H1 (cell line): Measurements from ENCODE around the gene KRT222. TPM values are rescaled to one million over a fixed set of nuclear protein-coding genes. Genes with fewer than 3 reads are reported as not detected.

Experiments
- polyA plus RNA-seq, 7 experiments: library from polyadenylated mRNA; depleted of rRNA in 3 of 7; stranded (reverse) in 5 of 7; unstranded in 2 of 7; fragments of >200 nt in 5 of 7; fragments of 200-250 nt in 2 of 7; gene quantifications; 1 replicate in 5 of 7; 2 replicates in 1 of 7; 4 replicates in 1 of 7; pipeline versions ENCODE4 v1.2.1 to v1.2.3, GENCODE V29; 2011 to 2013; ENCODE audit warnings: missing spikeins in 2 of 7, mixed read lengths in 2 of 7
- total RNA-seq: library from RNA; stranded (reverse); fragmentation: NEBNext Ultra II Directional; extraction: Animal tissue kit (Norgen Biotek cat#: 25700); gene quantifications from 2 replicates; pipeline ENCODE4 v1.2.1, GENCODE V29; 2021

The KRT222 gene
- total and polyA plus RNA-seq, 2 of the 8 experiments (the other 6 are each of a cell fraction or from before 2014, with no cell fraction given) = 0.08 to 0.61 TPM

Other genes with a start within 250 kb of the KRT222 start
- 276 and 291 TPM in 2 replicates for gene TOP2A, start 247.3 kb downstream of the KRT222 start, total RNA-seq
- 40.6 and 83.1 TPM in 2 replicates for gene TOP2A, start 247.3 kb downstream of the KRT222 start, polyA plus RNA-seq (2011; rRNA removed)
- gene IGFBP4, start 221.7 kb downstream of the KRT222 start, total RNA-seq = 105 and 109 TPM in 2 replicates
- gene IGFBP4, start 221.7 kb downstream of the KRT222 start, polyA plus RNA-seq (2011; rRNA removed) = 79.9 and 85.5 TPM in 2 replicates
- 0.20 and 0.80 TPM in 2 replicates for gene TNS4, start 163.6 kb downstream of the KRT222 start, total RNA-seq
- 0.21 and 0.39 TPM in 2 replicates for gene TNS4, start 163.6 kb downstream of the KRT222 start, polyA plus RNA-seq (2011; rRNA removed)
- 0.17 TPM in 1 of 2 replicates, not detected in the other for gene CCR7, start 99.7 kb downstream of the KRT222 start, total RNA-seq
- 0.12 and 0.28 TPM in 2 replicates for gene CCR7, start 99.7 kb downstream of the KRT222 start, polyA plus RNA-seq (2011; rRNA removed)
- gene SMARCE1, start 17.4 kb downstream of the KRT222 start, total RNA-seq = 131 and 142 TPM in 2 replicates
- gene SMARCE1, start 17.4 kb downstream of the KRT222 start, polyA plus RNA-seq (2011; rRNA removed) = 20.2 and 30.7 TPM in 2 replicates
- not detected in 2 replicates for gene KRT24, start 38.6 kb upstream of the KRT222 start, total RNA-seq
- not detected in 2 replicates for gene KRT24, start 38.6 kb upstream of the KRT222 start, polyA plus RNA-seq (2011; rRNA removed)
- not detected in 2 replicates for gene KRT25, start 90.2 kb upstream of the KRT222 start, total RNA-seq
- not detected in 2 replicates for gene KRT25, start 90.2 kb upstream of the KRT222 start, polyA plus RNA-seq (2011; rRNA removed)
- gene KRT26, start 107.0 kb upstream of the KRT222 start, total RNA-seq = not detected in 2 replicates
- gene KRT26, start 107.0 kb upstream of the KRT222 start, polyA plus RNA-seq (2011; rRNA removed) = not detected in 2 replicates
- not detected in 2 replicates for gene KRT27, start 117.4 kb upstream of the KRT222 start, total RNA-seq
- not detected in 2 replicates for gene KRT27, start 117.4 kb upstream of the KRT222 start, polyA plus RNA-seq (2011; rRNA removed)
- gene KRT28, start 134.8 kb upstream of the KRT222 start, total RNA-seq = not detected in 2 replicates
- gene KRT28, start 134.8 kb upstream of the KRT222 start, polyA plus RNA-seq (2011; rRNA removed) = not detected in 2 replicates
- 31.3 and 39.4 TPM in 2 replicates for gene KRT10, start 157.4 kb upstream of the KRT222 start, total RNA-seq
- gene KRT10, start 157.4 kb upstream of the KRT222 start, polyA plus RNA-seq (2011; rRNA removed) = 2.4 and 3.5 TPM in 2 replicates
- not detected in 2 replicates for gene KRT12, start 202.0 kb upstream of the KRT222 start, total RNA-seq
- 0.03 TPM in 1 of 2 replicates, not detected in the other for gene KRT12, start 202.0 kb upstream of the KRT222 start, polyA plus RNA-seq (2011; rRNA removed)
- not detected in 2 replicates for gene KRT20, start 220.1 kb upstream of the KRT222 start, total RNA-seq
- not detected in 2 replicates for gene KRT20, start 220.1 kb upstream of the KRT222 start, polyA plus RNA-seq (2011; rRNA removed)